Mammary epithelial cell (primary cell): ENCODE data around the gene GABRR2.

Experiments used
- EZH2 ChIP-seq: IDR thresholded peaks from 2 replicates; pipeline ENCODE4 v1.6.1; 2012; ENCODE audit warnings: low read length, inconsistent platforms, borderline replicate concordance
- TF ChIP-seq, protein P1 (sequence below), 2 donors: IDR thresholded peaks in 1 of 2; conservative IDR thresholded peaks in 1 of 2; 2 replicates each; pipeline ENCODE4 v1.5.1; 2011 to 2012; ENCODE audit warnings: inconsistent platforms in 2 of 2, low read length in 2 of 2, mild to moderate bottlenecking in 2 of 2, control low read depth in 1 of 2, low read depth in 1 of 2; ENCODE audit not compliant: insufficient read depth in 1 of 2; ENCODE audit errors: extremely low read depth in 1 of 2

DNA sequence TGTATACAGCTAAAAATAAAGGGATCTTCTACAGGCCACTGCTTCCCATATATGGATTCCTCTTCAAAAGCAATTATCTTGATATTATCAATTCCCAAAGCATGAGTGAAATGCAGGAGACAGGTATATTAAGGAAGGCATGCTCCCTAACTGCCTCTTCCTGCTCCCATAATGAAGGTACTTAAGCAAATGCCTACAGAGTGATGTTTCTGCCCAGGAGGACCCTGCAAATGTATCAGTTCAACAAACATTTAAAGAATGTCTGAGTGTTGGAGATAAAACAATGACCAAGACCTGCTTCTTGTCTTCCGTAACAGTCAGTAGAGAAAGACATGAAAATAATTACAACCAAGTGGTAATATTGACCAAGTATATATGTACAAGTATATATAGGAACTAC is 33.3 kb upstream of the GABRR2 start:
- TF ChIP-seq, protein P1, sequence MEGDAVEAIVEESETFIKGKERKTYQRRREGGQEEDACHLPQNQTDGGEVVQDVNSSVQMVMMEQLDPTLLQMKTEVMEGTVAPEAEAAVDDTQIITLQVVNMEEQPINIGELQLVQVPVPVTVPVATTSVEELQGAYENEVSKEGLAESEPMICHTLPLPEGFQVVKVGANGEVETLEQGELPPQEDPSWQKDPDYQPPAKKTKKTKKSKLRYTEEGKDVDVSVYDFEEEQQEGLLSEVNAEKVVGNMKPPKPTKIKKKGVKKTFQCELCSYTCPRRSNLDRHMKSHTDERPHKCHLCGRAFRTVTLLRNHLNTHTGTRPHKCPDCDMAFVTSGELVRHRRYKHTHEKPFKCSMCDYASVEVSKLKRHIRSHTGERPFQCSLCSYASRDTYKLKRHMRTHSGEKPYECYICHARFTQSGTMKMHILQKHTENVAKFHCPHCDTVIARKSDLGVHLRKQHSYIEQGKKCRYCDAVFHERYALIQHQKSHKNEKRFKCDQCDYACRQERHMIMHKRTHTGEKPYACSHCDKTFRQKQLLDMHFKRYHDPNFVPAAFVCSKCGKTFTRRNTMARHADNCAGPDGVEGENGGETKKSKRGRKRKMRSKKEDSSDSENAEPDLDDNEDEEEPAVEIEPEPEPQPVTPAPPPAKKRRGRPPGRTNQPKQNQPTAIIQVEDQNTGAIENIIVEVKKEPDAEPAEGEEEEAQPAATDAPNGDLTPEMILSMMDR (conservative IDR thresholded peaks at IDR 0.05 in 1 of 2, IDR thresholded peaks at IDR 0.05 in 1 of 2; ENCODE audit: extremely low read depth in 1 of 2, insufficient read depth in 1 of 2, low read depth in 1 of 2, low read length in 2 of 2): no peak
- TF ChIP-seq EZH2: no peak
